KMS-11 (cell line): ENCODE measurements around the gene LILRA6.

Source experiments
- H2AFZ ChIP-seq: fragments of 200-600 bp; sonication (generic); 2 replicates; pipeline ENCODE4 v1.6.1; 2016; ENCODE audit warnings: antibody characterized with exemption, mixed run types, low read depth
- H3K27ac ChIP-seq: fragments of 200-600 bp; sonication (generic); 2 replicates; pipeline ENCODE4 v1.6.1; 2016; ENCODE audit warnings: mild to moderate bottlenecking, mixed run types
- H3K27me3 ChIP-seq: fragments of 200-600 bp; sonication (generic); 2 replicates; pipeline ENCODE4 v1.6.1; 2017; ENCODE audit warnings: mild to moderate bottlenecking, low read depth, mixed run types, moderate library complexity; ENCODE audit not compliant: insufficient read depth
- H3K36me3 ChIP-seq: fragments of 200-600 bp; sonication (generic); 2 replicates; pipeline ENCODE4 v1.6.1; 2017; ENCODE audit warnings: mild to moderate bottlenecking, mixed run types; ENCODE audit not compliant: insufficient read depth
- H3K4me1 ChIP-seq: fragments of 200-600 bp; sonication (generic); 2 replicates; pipeline ENCODE4 v1.6.1; 2016; ENCODE audit warnings: mild to moderate bottlenecking, low read depth, mixed run types; ENCODE audit not compliant: poor library complexity, severe bottlenecking
- H3K4me2 ChIP-seq: fragments of 200-600 bp; sonication (generic); 2 replicates; pipeline ENCODE4 v1.7.0; 2016; ENCODE audit warnings: mild to moderate bottlenecking, mixed run types
- H3K4me3 ChIP-seq: fragments of 200-600 bp; sonication (generic); IDR thresholded peaks from 2 replicates; pipeline ENCODE4 v1.6.1; 2017; ENCODE audit warnings: low read depth, low read length, mixed read lengths; ENCODE audit not compliant: insufficient read depth
- H3K79me2 ChIP-seq: fragments of 200-600 bp; sonication (generic); 2 replicates; pipeline ENCODE4 v1.6.1; 2016; ENCODE audit warnings: low read depth, mixed run types; ENCODE audit not compliant: insufficient read depth
- H3K9ac ChIP-seq: fragments of 200-600 bp; sonication (generic); 2 replicates; pipeline ENCODE4 v1.6.1; 2016; ENCODE audit warnings: mild to moderate bottlenecking, mixed run types
- H4K20me1 ChIP-seq: fragments of 200-600 bp; sonication (generic); 2 replicates; pipeline ENCODE4 v1.6.1; 2016; ENCODE audit warnings: mild to moderate bottlenecking, mixed run types; ENCODE audit not compliant: insufficient read depth
- TF ChIP-seq, protein P1 (sequence below): fragments of 200-600 bp; sonication (generic); conservative IDR thresholded peaks from 2 replicates; pipeline ENCODE4 v1.6.1; 2017; ENCODE audit warnings: low read depth, mild to moderate bottlenecking, antibody characterized with exemption, low read length, moderate library complexity, mixed read lengths

Gene LILRA6

DNA sequence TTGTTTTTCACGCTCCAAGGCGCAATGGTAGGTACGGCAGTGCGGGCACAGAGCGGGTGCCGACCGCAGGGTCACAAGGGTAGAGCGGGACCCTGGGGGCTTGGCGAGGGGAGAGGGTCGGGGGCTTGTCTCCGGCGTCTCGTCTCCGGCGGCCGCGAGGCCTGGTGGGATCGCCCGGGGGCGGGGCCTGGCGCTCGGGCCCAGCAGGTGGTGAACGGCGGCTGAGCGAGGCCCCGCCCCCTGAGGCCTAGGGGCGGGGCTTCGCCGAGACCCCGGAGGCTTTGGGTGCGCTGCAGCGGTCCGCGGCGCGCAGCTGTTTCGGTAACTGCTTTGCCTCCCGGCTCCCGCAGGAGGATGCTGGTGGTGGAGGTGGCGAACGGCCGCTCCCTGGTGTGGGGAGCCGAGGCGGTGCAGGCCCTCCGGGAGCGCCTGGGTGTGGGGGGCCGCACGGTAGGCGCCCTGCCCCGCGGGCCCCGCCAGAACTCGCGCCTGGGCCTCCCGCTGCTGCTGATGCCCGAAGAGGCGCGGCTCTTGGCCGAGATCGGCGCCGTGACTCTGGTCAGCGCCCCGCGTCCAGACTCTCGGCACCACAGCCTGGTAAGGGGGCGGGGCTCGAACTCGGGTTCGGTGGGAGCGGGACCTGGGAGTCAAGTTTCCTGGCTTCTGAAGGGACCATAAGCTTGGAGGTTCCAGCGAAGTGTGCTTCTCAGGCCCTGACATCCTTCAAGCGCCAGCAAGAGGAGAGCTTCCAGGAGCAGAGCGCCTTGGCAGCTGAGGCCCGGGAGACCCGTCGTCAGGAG lies 51.4 kb downstream of the LILRA6 start, which contains the start of gene TSEN34:
TSS of gene TSEN34 (plus strand) at position 298 of the 800 bp plus-strand sequence. CDS start at position 355, 57 bp downstream.
- Histone ChIP-seq H3K4me3 (no peak within 1 kb of the TSS), H3K9ac (peak within 1 kb of the TSS; percentile 93), H4K20me1 (no peaks in the 10 kb centered on the region), H3K27ac (peak within 1 kb of the TSS; percentile 94), H3K36me3 (no peaks in the 10 kb centered on the region), H3K27me3 (no peaks in the 10 kb centered on the region), H3K79me2 (peaks cover 3% of the 10 kb centered on the region; the same call in 1 of the 2 replicates), H2AFZ (peak within 1 kb of the TSS; percentile 70), H3K4me1 (peaks cover 18% of the 10 kb centered on the region), H3K4me2 (peak within 1 kb of the TSS; percentile 95)
- TF ChIP-seq, protein P1, sequence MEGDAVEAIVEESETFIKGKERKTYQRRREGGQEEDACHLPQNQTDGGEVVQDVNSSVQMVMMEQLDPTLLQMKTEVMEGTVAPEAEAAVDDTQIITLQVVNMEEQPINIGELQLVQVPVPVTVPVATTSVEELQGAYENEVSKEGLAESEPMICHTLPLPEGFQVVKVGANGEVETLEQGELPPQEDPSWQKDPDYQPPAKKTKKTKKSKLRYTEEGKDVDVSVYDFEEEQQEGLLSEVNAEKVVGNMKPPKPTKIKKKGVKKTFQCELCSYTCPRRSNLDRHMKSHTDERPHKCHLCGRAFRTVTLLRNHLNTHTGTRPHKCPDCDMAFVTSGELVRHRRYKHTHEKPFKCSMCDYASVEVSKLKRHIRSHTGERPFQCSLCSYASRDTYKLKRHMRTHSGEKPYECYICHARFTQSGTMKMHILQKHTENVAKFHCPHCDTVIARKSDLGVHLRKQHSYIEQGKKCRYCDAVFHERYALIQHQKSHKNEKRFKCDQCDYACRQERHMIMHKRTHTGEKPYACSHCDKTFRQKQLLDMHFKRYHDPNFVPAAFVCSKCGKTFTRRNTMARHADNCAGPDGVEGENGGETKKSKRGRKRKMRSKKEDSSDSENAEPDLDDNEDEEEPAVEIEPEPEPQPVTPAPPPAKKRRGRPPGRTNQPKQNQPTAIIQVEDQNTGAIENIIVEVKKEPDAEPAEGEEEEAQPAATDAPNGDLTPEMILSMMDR = no peak

DNA sequence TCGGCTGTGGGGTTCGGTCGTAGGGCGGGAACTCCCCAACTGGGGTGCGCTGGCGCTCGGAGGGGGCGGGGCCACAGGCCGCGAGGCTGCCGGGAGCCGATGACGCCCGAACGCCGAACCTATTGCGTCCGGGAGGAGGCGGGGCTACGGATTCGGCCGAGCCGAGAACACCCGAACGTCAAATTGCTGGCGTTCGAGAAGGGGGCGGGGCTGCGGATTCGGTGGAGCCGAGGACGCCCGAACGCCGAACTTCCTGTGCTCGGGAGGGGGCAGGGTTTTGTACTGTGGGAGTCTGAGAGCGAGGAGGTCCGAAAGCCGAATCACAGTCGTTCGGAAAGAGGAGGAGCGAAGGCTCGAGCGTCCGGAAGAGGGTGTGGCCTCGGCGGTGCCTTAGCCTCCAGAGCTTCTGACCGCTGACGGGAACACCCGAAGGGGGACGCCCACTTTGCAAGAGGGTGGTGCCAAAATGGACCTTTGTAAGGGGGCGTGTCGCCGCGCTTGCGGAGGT lies 52.0 kb downstream of the LILRA6 start:
- H3K36me3 ChIP-seq = no peaks in the 10 kb centered on the region
- H3K4me1 ChIP-seq = peaks cover 18% of the 10 kb centered on the region
- H3K27ac ChIP-seq = peak overlapping the region; percentile 94
- no peaks in the 10 kb centered on the region for H3K27me3 ChIP-seq
- no peaks in the 10 kb centered on the region for H4K20me1 ChIP-seq
- TF ChIP-seq, protein P1 = no peak
- H3K4me2 ChIP-seq = no peak overlapping the region
- H2AFZ ChIP-seq = peak overlapping the region; percentile 70
- H3K9ac ChIP-seq = peak overlapping the region; percentile 93
- peaks cover 3% of the 10 kb centered on the region; the same call in 1 of the 2 replicates for H3K79me2 ChIP-seq
- no peak overlapping the region for H3K4me3 ChIP-seq

DNA sequence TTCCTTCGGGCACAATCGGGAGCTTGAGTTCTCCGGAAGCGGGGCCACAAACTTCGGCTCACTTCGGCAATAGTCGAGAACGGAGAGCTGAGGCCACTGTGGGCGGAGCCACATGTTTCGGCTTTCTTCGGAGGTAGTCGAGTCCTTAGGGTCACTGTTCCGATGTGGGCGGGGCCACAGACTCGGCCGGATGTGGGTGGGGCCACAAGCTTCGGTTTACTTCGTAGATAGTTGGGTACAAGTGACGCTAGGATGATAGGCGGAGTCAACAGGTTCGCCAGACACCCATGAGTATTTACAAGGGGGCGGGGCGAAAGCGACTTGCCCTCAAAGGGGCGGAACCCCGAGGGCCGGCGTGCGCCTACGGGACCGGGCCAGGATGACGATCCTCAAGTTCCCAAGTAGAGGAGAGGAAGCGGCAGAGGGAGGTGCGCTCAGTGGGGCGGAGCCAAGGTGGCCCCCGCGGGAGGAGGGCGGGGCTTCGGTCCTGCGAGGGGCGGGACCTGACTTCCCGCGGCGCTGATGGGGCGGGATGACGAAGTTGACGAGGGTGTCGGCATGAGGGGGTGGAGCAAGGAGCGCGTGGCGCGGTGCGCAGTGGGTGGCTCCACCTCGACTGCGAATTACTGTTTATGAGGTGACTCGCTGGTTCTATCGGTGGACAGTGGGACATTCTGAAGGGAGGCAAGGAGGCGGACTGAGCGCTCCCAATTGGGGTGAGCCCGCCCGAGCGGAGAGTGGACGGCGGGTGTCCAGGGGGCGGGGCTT lies 52.7 kb downstream of the LILRA6 start:
- H2AFZ ChIP-seq = peak overlapping the region; percentile 70
- TF ChIP-seq, protein P1 = no peak
- H3K36me3 ChIP-seq = no peaks in the 10 kb centered on the region
- H3K4me1 ChIP-seq = peaks cover 18% of the 10 kb centered on the region
- H4K20me1 ChIP-seq = no peaks in the 10 kb centered on the region
- no peak overlapping the region for H3K4me3 ChIP-seq
- H3K4me2 ChIP-seq = no peak overlapping the region
- peak overlapping the region; percentile 93 for H3K9ac ChIP-seq
- H3K27me3 ChIP-seq = no peaks in the 10 kb centered on the region
- peak overlapping the region; percentile 94 for H3K27ac ChIP-seq
- H3K79me2 ChIP-seq = peaks cover 3% of the 10 kb centered on the region; the same call in 1 of the 2 replicates

DNA sequence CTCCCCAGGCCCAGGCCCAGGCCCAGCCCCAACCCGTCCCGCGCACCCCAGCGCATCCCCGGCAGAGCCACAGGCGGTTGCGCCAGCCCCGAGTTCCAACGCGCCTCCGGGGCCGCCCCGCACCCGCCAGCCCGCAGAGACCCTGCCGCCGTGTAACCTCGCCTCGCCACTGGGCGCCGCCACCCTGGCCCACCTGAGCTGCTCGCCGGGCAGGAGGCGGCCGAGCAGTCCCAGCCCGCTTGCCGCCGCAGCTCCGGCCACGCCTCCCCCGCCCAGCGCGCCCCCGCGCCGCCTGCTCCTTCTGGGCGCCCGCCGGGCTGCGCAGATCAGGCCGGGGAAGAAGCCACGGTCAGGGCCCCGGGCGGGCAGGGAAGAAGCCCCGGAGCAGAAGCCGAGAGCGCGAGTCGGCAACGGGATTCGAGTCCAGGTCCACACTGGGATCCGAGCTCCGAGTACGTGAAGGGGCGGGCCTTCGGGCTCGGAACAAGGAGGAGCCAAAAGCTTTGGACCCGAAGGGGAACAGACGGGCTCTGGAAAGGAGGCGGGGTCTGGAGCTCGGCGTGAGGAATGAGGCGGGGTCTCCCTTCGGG lies 53.4 kb downstream of the LILRA6 start, which contains the start of gene MBOAT7:
TSS of gene MBOAT7 (minus strand) at position 436 of the 590 bp plus-strand sequence. CDS start 1,072 bp downstream, outside the sequence.
- no peaks in the 10 kb centered on the region for H3K27me3 ChIP-seq
- TF ChIP-seq, protein P1 = no peak; the same call in 1 of the 2 replicates
- H4K20me1 ChIP-seq = no peaks in the 10 kb centered on the region
- peaks cover 18% of the 10 kb centered on the region for H3K4me1 ChIP-seq
- peak within 1 kb of the TSS; percentile 93 for H3K9ac ChIP-seq
- H3K4me2 ChIP-seq = peak within 1 kb of the TSS; percentile 90
- peak within 1 kb of the TSS; percentile 70 for H2AFZ ChIP-seq
- H3K4me3 ChIP-seq = no peak within 1 kb of the TSS
- peaks cover 3% of the 10 kb centered on the region; the same call in 1 of the 2 replicates for H3K79me2 ChIP-seq
- peak within 1 kb of the TSS; percentile 94 for H3K27ac ChIP-seq
- H3K36me3 ChIP-seq = no peaks in the 10 kb centered on the region
